HG03439 (cell line): Measurements from ENCODE around the gene ADAMTS12.
"Not testable (repeated sequence)": the region's sequence is repeated elsewhere in the genome, so short reads cannot be mapped to it uniquely, and the experiment has no call there.

Experiments
- ATAC-seq: cut with Tn5 transposase; IDR thresholded peaks from one replicate; pipeline ENCODE4 v1.9.1; 2021; ENCODE audit warnings: mild to moderate bottlenecking, moderate library complexity; ENCODE audit not compliant: unreplicated experiment

Gene ADAMTS12

GRCh38 chr5:33601881-33602280 lies 289.9 kb downstream of the ADAMTS12 start:
- ATAC-seq, result no peak

- ATAC-seq, result no peak
Observed at GRCh38 chr5:33595303-33595702, 296.5 kb downstream of the ADAMTS12 start.

DNA sequence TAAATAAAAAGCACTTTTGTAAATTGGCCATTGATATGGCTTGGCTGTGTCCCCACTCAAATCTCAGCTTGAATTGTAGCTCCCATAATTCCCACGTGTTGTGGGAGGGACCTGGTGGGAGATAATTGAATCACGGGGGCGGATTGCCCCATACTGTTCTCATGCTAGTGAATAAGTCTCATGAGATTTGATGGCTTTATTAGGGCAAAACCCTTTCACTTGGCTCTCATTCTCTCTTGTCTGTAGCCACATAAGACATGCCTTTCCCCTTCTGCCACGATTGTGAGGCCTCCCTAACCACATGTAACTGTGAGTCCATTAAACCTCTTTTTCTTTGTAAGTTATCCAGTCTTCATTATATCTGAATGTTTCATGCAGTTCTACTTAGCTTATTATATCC lies 297.8 kb downstream of the ADAMTS12 start:
- no peak for ATAC-seq

DNA sequence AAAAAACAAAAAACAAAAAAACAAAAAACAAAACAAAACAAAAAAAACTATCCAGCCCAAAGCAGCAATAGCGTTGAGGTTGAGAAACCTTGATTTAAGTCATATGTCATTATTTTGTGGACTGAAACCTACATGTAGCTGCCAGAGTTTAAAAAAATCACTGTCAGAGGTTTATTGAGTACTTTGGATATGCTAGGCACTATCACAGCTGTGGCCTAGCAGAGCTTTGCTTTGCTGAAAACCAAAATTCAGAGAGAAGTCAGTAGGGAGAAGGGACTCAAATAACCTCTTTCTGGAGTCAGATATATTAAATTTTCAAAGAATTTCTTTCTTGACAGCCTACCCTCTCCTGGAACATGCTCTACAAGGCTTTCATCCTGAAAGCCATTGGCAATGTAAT lies 299.5 kb downstream of the ADAMTS12 start:
- ATAC-seq, result no peak

DNA sequence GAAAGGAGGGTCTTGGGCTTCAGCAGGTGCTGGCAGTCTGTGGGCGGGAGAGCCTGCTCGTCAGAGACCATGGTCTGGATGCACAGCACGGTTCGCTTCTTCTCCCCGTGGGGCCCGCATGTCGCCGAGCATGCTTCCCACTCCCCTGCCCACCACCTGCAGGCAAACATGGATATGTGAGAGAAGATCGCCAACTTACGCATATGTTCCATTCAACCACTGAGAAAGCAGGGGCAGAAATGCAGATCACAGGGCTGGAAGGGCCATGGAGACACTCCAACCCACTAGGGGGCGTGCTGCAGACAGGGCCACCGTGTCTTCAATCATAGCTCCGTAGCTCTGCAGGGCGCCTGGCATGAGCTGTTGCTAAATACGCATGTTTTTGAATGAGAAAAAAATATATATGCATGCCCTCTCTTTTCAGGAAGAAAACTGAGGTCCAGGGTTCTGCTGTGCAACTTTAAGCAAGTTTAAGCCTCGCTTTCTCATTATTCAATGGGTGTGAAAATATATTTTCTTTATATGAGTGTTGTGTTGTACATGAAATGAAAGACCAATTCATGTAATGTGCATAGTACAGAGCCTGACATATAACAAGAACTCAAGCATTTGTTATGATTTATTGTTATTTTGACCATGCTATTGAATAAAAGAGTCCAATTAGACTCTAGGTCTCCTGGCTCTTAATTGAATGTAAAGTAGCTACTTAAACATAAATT lies 303.0 kb downstream of the ADAMTS12 start:
- ATAC-seq, result no peak

DNA sequence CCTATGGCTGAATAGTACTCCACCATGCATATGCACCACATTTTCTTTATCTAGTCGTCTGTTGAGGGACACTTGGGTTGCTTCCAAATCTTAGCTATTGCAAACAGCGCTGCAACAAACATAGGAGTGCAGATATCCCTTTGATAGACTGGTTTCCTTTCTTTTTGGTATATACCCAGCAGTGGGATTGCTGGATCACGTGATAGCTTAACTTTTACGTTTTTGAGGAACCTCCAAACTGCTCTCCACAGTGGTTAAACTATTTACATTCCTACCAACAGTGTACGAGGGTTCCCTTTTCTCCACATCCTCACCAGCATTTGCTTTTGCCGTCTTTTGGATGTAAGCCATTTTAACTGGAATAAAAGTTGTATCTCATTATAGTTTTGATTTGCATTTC lies 308.5 kb downstream of the ADAMTS12 start:
- no peak for ATAC-seq

DNA sequence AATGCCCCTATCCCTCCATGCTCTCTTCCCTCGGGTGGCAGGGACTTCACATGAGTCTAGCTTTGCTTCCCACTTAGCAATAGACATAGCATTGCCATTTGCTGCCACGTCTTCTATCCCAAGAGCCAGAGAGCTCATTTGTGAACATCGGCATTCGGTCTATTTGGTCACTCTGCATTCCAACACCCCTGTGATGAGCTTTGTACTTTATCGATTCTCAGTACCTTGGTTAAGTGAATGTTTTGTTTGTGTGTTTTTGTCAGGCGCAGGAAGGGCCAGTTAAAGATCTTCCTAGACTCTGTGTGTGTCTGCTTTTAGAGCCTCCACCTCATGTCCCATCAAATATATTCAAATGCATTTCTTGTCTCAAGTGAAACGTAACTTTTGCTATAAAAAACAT lies 309.4 kb downstream of the ADAMTS12 start:
- ATAC-seq, result no peak

DNA sequence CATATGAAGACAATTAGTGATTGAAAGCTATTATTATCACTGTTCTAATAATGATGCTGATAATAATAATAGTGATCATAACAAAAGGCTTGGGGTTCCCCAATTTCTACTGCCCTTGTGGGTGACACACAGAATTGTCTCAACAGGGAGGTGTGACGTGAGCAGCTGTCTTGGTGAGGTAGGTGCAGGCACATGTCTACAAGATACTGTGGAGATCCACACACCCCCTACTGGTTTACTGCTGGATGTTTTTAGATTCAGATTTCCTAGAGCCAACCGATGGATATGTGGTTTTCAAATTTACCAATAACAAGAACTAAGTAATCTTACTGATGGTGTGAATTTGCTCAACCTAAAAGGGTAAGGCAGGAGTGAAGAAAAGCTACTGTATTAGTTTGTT lies 312.0 kb downstream of the ADAMTS12 start:
- ATAC-seq, result no peak

DNA sequence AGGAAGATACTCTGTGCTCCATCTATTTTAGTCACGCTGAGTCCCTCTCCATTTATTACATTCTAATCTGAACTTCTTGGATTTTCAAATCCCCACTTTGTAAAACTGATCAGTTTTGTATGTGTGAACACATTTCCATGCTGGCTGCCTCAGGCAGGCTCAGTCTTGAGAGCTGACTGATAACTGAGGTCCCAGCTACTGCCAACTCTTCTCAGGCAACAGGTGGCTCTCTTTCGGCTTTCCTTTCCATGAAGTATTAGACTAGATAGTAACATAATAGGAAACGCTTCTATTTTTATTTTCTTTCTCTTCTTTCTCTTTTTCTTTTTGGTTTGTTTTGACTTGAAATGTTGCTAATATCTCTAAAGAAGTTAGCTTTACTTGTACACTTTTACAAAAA lies 312.6 kb downstream of the ADAMTS12 start:
- no peak for ATAC-seq

- no peak for ATAC-seq
Observed at GRCh38 chr5:33576726-33577590, 314.8 kb downstream of the ADAMTS12 start.

DNA sequence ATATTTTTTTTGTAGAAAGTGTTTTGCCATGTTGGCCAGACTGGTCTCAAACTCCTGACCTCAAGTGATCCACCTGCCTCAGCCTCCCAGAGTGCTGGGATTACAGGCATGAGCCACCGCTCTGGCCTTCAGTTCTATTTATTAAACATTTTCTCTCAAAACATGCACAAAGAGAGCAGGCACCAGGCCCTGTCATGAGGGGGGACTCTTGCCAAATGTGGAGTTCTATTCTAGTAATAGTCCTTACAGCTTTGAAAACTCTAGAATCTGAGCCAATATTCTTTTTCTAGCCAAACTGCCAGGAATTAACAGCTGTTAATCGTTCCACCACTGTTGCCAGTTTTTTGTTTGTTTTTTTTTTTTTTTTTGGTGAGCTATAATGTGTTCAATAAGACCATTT lies 326.5 kb downstream of the ADAMTS12 start:
- ATAC-seq, result no peak

DNA sequence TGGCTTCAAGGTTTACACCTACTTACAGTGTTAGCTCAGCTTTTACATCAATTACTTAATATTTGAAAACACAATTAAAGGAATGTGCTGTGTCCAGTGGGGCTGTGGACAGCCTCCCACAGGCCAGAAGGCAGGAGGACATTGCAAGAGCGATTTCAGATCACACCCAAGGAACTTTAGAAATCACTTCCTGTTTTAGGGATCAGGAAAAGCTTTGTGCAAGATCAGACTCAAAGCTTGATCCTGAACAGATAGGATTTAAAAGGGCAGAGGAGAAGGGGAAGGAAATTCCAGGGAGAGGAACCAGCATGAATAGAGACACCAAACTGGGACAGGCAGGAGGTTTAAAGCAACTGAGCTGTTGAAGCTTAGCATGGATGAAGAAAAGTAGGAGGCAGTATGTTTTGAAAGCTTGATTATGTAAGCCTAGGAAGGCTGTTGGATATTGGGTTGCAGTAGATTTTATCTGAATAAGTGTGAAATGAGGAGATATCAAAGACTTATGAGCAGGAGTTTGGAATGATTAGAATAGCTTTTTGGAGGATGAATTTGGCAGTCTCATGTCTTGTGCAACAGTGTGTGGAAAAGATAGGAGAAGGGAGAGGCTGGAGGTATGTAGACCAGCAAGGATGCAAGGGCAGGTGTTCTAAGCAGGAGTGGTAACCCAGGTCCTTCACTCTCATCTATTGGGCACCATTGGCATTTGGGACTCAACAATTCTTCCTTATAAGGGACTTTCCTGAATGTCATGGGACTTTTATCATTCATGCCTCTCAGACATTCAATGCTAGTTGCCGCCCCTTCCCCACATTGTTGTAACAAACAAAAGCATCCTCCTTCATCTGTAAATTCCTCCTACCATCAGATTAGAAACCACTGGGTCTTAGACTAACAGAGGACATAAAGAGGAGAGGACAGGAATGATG lies 327.5 kb downstream of the ADAMTS12 start:
- no peak for ATAC-seq

DNA sequence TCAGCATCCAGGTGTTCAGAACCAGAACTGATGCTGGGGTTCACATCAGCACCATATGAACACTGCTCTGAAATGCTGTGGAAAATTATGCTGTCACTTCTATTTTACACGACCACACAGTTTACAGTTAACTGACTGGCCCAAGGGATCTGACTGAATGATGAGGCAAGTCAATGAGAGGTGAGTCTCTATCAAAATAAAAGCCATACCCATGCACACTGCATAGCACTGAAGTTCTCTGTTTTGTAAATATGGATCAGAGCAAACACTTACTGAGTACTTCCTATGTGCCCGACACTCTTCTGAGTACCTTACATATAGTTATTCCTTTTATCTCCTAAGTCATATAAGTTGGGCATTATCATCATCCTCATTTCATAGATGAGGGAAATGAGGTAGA lies 328.3 kb downstream of the ADAMTS12 start:
- ATAC-seq, result no peak

GRCh38 chr5:33558489-33558888 lies 333.3 kb downstream of the ADAMTS12 start:
- no peak for ATAC-seq

GRCh38 chr5:33557605-33558004 lies 334.2 kb downstream of the ADAMTS12 start:
- ATAC-seq, result no peak

- ATAC-seq, result no peak
Observed at GRCh38 chr5:33556330-33557328, 335.2 kb downstream of the ADAMTS12 start.

- ATAC-seq, result no peak
Observed at GRCh38 chr5:33549982-33550567, 341.7 kb downstream of the ADAMTS12 start.

- ATAC-seq, result not testable (repeated sequence)
Observed at GRCh38 chr5:33539790-33540189, 352.0 kb downstream of the ADAMTS12 start.

GRCh38 chr5:33539212-33539611 lies 352.6 kb downstream of the ADAMTS12 start:
- no peak for ATAC-seq

DNA sequence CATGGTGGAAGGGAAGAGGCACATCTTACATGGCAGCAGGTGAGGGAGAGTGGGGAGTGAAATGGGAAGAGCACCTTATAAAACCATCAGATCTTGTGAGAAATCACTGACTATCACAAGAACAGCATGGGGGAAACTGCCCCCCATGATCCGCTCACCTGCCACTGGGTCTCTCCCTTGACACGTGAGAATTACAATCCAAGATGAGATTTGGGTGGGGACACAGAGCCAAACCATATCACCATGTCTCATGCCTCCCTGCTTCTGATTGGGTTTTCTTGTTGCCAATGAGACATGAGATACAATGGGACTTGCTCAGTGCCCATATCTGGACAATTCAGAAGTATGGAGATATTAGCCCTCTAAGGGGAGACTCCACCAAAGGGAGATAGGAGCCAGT lies 353.6 kb downstream of the ADAMTS12 start:
- no peak for ATAC-seq
